Left lung (tissue), 10 donors: ENCODE results near the gene CDCA5. TPM values are rescaled to one million over a fixed set of nuclear protein-coding genes. Genes with fewer than 3 reads are reported as not detected.
A peak's percentile ranks its signal among the peaks of the same experiment; 100 is the strongest.

Source experiments
- ATAC-seq: fragments of 200-7000 bp; cut with Tn5 transposase; one replicate; pipeline ENCODE4 v1.9.1; 2020; ENCODE audit warnings: moderate library complexity
- DNase-seq, 4 donors: peaks; one replicate each; pipeline ENCODE4 v3.0.0-alpha.2; 2013 to 2020
- H3K27ac ChIP-seq, 2 donors: fragments of 200-600 bp; sonication (generic) in 1 of 2; one replicate each; pipeline versions ENCODE4 v1.5.0 to v1.8.0; 2020 to 2021
- H3K27me3 ChIP-seq, 2 donors: fragments of 200-600 bp; sonication (generic) in 1 of 2; one replicate each; pipeline versions ENCODE4 v1.5.0 to v1.8.0; 2020 to 2021
- H3K36me3 ChIP-seq, 2 donors: fragments of 200-600 bp; sonication (generic) in 1 of 2; one replicate each; pipeline versions ENCODE4 v1.5.0 to v1.8.0; 2020 to 2021
- H3K4me1 ChIP-seq, 2 donors: fragments of 200-600 bp; one replicate each; pipeline ENCODE4 v1.8.0; 2021
- H3K4me3 ChIP-seq, 2 donors: fragments of 200-600 bp; sonication (generic) in 1 of 2; one replicate each; pipeline versions ENCODE4 v1.5.0 to v1.8.0; 2020 to 2021; ENCODE audit warnings: mild to moderate bottlenecking in 1 of 2
- H3K9me3 ChIP-seq, 2 donors: fragments of 200-600 bp; sonication (generic) in 1 of 2; one replicate each; pipeline versions ENCODE4 v1.5.0 to v1.8.0; 2020 to 2021
- CTCF ChIP-seq, 2 donors: fragments of 200-600 bp; sonication (generic) in 1 of 2; IDR thresholded peaks; one replicate each; pipeline versions ENCODE4 v1.5.0 to v1.8.0; 2021; ENCODE audit warnings: antibody characterized with exemption in 2 of 2
- intact Hi-C, 2 donors: fragments of 100-400 bp; cut with DNase I; formaldehyde crosslinking; loops; one replicate each; pipeline versions ENCODE4 v1.11.2 to v1.14.2; 2022
- polyA plus RNA-seq, 6 donors: library from polyadenylated mRNA; unstranded; fragments of 120-200 nt; gene quantifications; one replicate each; pipeline ENCODE4 v1.2.1, GENCODE V29; 2013; ENCODE audit not compliant: insufficient read length in 6 of 6
- total RNA-seq, 2 donors: library from RNA; stranded (reverse); fragmentation: NEBNext Ultra II Directional; extraction: Animal tissue kit (Norgen Biotek cat#: 25700); gene quantifications; one replicate each; pipeline ENCODE4 v1.2.1, GENCODE V29; 2021
- donor health status: DM: no; HTN: yes; CAD: no.
- donor health status: DM: no; HTN: no; CAD: no.

Gene CDCA5
- total and polyA plus RNA-seq, 8 donors: 7.1 to 27.9 (median 14.5) TPM

DNA sequence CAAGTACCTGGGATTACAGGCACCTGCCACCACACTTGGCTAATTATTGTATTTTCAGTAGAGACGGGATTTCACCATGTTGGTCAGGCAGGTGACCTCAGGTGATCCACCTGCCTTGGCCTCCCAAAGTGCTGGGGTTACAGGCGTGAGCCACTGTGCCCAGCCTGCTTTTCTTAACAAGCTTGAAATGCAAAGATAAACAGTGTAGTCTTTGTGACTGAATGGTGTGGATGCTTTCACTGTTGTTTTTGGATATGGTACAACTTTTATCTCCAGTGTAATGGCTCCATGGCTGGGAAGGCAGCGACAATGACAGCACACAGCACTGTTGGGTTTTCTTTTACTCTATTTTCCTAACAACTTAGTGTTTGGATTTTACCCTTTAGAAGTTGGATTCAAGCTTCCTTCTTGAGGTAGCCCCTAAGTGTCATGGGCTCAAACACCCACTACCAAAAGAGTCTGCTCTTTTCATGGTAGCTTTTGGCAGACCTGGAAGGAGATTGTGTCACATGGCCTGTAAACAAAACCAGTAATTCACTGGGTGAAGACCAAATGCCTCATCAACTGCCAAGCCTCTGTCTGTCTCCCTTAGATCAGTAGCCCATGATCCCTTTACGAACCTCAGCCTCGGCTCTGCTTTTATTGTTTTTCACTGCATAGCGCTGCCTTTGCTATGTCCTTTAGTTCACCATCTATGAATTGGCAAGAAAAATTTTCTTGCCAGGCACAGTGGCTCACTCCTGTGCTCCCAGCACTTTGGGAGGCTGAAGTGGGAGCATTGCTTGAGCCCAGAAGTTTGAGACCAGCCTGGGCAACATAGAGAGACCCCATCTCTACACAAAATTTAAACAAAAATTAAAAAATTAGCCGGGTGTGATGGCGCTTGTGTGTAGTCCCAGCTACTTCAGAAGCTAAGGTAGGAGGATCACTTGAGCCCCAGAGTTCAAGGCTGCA, 18.6 kb upstream of the CDCA5 start:
- Histone ChIP-seq H3K4me3 (no peak overlapping the region), H3K4me1 (peaks cover 0 to 23% of the 10 kb centered on the region in 2 donors), H3K27me3 (no peaks in the 10 kb centered on the region), H3K9me3 (no peaks in the 10 kb centered on the region), H3K36me3 (peaks cover 0 to 16% of the 10 kb centered on the region in 2 donors), H3K27ac (no peak overlapping the region)
- ATAC-seq: peak; percentile 24
- no peak for DNase-seq
- intact Hi-C loops: no loop called here
- no peak for TF ChIP-seq CTCF (IDR thresholded peaks at IDR 0.05)

DNA sequence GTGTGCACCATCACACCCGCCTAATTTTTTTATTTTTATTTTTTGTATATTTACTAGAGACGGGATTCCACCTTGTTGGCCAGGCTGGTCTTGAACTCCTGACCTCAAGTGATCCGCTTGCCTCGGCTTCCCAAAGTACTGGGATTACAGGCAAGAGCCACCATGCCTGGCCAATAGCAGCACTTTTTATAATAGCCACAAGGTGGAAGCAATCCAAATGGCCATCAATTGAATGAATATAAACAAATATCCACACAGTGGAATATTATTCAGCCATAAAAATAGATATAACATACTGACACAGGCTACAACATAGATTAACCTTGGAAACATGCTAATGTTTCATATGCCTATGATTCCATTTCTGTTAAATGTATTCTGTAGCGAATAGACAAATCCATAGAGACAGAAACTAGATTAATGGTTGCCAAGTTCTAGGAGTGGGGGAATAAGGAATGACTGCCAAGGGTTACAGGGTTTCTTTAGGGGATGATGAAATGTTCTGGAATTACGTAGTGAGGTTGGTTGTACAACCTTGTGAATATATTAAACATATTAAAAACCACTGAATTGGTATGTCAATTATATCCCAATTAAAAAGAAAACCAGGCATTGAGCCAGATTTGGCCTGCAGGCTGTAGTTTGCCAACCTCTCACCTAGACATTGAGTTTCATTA, 17.0 kb upstream of the CDCA5 start:
- DNase-seq (no peak), ATAC-seq (no peak)
- no peaks in the 10 kb centered on the region for H3K9me3 ChIP-seq
- H3K27ac ChIP-seq: no peak overlapping the region
- H3K4me1 ChIP-seq: peaks cover under 1 to 34% of the 10 kb centered on the region in 2 donors
- H3K27me3 ChIP-seq: no peaks in the 10 kb centered on the region
- TF ChIP-seq CTCF (IDR thresholded peaks at IDR 0.05): no peak
- intact Hi-C loops: no loop called here
- peaks cover 0 to 9% of the 10 kb centered on the region in 2 donors for H3K36me3 ChIP-seq
- H3K4me3 ChIP-seq: no peak overlapping the region

- Histone ChIP-seq H3K36me3 (no peaks in the 10 kb centered on the region), H3K4me3 (peak overlapping the region; percentile 74 to 89), H3K4me1 (peaks cover 3 to 26% of the 10 kb centered on the region in 2 donors), H3K9me3 (no peaks in the 10 kb centered on the region), H3K27me3 (no peaks in the 10 kb centered on the region), H3K27ac (peak overlapping the region; percentile 87 to 89)
- ATAC-seq (no peak), DNase-seq (no peak)
- TF ChIP-seq CTCF (IDR thresholded peaks at IDR 0.05): no peak
- intact Hi-C loops: no loop called here
These were observed 13.1 kb upstream of the CDCA5 start for GRCh38 chr11:65096926-65097325.

- Histone ChIP-seq H3K27me3 (no peaks in the 10 kb centered on the region), H3K27ac (peak within 1 kb of the TSS; percentile 87 to 89), H3K9me3 (no peaks in the 10 kb centered on the region), H3K4me1 (peaks cover 3 to 24% of the 10 kb centered on the region in 2 donors), H3K4me3 (peak within 1 kb of the TSS; percentile 74 to 89), H3K36me3 (no peaks in the 10 kb centered on the region)
- no peak for TF ChIP-seq CTCF (IDR thresholded peaks at IDR 0.05)
- intact Hi-C loops: no loop called here
- ATAC-seq: peak; percentile 97
- peak; percentile 81 to 95 (median 88) for DNase-seq
These were observed 12.3 kb upstream of the CDCA5 start, which contains the start of gene VPS51 for GRCh38 chr11:65095974-65096806. TSS of gene VPS51 (plus strand) at chr11:65096214. CDS start at chr11:65096251, 37 bp downstream.
